Nephron (organoid): ENCODE results near the gene RACGAP1.

Source experiments
- H3K27ac Mint-ChIP-seq, 3 experiments: 2 replicates each; pipeline ENCODE4 v1.8.0; 2020; ENCODE audit warnings: mixed read lengths in 3 of 3, mild to moderate bottlenecking in 2 of 3, moderate library complexity in 1 of 3
- H3K27me3 Mint-ChIP-seq: 2 replicates; pipeline ENCODE4 v1.8.0; 2021; ENCODE audit warnings: low read depth, mild to moderate bottlenecking, moderate library complexity, mixed read lengths
- H3K36me3 Mint-ChIP-seq: 2 replicates; pipeline ENCODE4 v1.8.0; 2020; ENCODE audit warnings: low read depth, mixed read lengths
- H3K4me1 Mint-ChIP-seq: 2 replicates; pipeline ENCODE4 v1.8.0; 2020; ENCODE audit warnings: mixed read lengths
- H3K4me3 Mint-ChIP-seq, 3 experiments: 2 replicates each; pipeline ENCODE4 v1.8.0; 2020; ENCODE audit warnings: mild to moderate bottlenecking in 3 of 3, mixed read lengths in 3 of 3, moderate library complexity in 2 of 3
- H3K9me3 Mint-ChIP-seq: 2 replicates; pipeline ENCODE4 v1.8.0; 2020; ENCODE audit warnings: mixed read lengths
- TF ChIP-seq, protein P1 (sequence below), 3 experiments: fragments of 200-600 bp; sonication (generic); IDR thresholded peaks; one replicate each; pipeline ENCODE4 v1.5.0; 2021; ENCODE audit warnings: antibody characterized with exemption in 3 of 3; ENCODE audit not compliant: unreplicated experiment in 3 of 3

The RACGAP1 gene

DNA sequence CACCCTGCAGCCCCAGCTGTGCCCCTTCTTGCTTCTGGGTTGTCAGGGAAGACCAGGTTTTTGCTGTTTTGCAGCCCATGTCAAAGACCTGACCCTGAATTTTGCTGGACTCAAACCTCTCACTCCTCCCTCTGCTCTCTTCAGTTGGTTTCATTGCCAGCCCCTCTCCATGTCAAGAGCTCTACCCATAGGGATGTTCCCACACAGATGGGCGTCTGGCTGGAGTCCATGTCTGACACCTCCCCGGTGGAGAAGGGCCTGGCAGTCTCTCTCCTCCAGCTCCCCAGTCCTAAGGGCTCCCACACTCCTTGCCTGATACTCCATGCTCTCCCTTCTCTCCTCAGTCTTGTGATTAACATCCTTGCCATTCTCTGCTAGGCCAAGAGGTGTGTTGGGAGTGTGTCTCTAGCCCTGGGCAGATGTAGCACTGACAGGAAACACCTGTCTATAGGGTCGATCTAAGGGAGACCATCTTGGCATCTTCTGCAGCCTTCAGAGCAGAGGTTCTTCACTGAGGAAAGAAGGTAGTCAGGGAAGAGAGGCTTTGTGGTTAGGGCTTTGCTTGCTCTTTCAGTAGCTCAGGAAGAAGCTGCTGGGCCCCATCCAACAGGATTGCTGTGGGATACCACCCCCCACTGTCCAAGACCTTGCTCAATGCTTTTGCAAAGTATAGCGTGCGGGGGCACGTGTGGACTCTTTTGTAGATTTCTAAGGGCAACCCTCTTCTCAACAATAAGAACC, 36.8 kb upstream of the RACGAP1 start:
- TF ChIP-seq, protein P1, sequence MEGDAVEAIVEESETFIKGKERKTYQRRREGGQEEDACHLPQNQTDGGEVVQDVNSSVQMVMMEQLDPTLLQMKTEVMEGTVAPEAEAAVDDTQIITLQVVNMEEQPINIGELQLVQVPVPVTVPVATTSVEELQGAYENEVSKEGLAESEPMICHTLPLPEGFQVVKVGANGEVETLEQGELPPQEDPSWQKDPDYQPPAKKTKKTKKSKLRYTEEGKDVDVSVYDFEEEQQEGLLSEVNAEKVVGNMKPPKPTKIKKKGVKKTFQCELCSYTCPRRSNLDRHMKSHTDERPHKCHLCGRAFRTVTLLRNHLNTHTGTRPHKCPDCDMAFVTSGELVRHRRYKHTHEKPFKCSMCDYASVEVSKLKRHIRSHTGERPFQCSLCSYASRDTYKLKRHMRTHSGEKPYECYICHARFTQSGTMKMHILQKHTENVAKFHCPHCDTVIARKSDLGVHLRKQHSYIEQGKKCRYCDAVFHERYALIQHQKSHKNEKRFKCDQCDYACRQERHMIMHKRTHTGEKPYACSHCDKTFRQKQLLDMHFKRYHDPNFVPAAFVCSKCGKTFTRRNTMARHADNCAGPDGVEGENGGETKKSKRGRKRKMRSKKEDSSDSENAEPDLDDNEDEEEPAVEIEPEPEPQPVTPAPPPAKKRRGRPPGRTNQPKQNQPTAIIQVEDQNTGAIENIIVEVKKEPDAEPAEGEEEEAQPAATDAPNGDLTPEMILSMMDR (IDR thresholded peaks at IDR 0.05; ENCODE audit: unreplicated experiment in 3 of 3): no peak
- Mint-ChIP-seq H3K9me3 (no peaks in the 10 kb centered on the region), H3K36me3 (no peaks in the 10 kb centered on the region), H3K4me3 (no peak overlapping the region), H3K27me3 (peaks cover 36% of the 10 kb centered on the region), H3K4me1 (peaks cover 18% of the 10 kb centered on the region), H3K27ac (no peak overlapping the region)

DNA sequence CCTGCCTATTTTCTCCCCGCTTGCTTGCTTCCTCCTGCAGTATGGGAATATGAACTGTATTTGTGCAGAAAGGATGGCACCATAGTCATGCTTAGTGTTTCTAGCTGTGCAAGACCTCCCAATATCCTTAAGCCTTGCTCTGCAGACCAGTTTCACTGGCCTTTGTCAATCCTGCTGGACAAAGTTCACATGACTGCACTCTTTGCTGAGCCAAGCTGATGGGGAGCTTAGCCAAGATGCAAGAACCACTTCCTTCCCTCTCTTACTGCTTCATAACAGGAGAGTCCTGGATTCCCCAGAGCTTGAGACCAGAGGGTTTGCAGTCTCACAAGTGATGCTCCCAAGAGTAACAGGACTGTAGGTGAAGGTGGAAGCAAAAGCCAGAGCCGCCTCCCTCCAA, 35.9 kb upstream of the RACGAP1 start:
- Mint-ChIP-seq H3K36me3 (no peaks in the 10 kb centered on the region), H3K27me3 (peaks cover 45% of the 10 kb centered on the region)

DNA sequence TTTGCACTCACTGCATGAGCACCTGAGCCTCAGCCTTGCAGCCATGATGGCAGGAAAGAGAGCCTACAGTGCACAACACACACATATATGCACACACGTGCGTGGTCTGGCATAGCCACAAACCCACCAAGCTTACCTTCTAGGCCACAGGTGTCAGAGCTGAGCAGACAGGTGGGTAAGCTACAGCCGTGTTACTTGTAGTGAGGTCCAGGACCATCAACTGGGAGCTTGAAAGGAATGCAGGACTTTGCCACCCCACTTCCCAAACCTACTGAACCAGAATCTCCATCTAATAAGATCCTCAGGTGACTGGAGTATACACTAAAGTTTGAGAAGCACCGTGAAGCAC, 34.8 kb upstream of the RACGAP1 start:
- H3K4me3 Mint-ChIP-seq: peak overlapping the region; percentile 20 to 84 (median 62)
- TF ChIP-seq, protein P1 (IDR thresholded peaks at IDR 0.05; ENCODE audit: unreplicated experiment in 3 of 3): no peak
- no peak overlapping the region for H3K27ac Mint-ChIP-seq

More for the DNA sequence above, 35.9 kb upstream of the RACGAP1 start:
- Mint-ChIP-seq H3K27ac (no peak overlapping the region), H3K4me3 (peak overlapping the region in 2 of 3 experiments; percentile 19 to 53), H3K9me3 (no peaks in the 10 kb centered on the region), H3K4me1 (peaks cover 25% of the 10 kb centered on the region)
- TF ChIP-seq, protein P1 (IDR thresholded peaks at IDR 0.05; ENCODE audit: unreplicated experiment in 3 of 3): no peak

DNA sequence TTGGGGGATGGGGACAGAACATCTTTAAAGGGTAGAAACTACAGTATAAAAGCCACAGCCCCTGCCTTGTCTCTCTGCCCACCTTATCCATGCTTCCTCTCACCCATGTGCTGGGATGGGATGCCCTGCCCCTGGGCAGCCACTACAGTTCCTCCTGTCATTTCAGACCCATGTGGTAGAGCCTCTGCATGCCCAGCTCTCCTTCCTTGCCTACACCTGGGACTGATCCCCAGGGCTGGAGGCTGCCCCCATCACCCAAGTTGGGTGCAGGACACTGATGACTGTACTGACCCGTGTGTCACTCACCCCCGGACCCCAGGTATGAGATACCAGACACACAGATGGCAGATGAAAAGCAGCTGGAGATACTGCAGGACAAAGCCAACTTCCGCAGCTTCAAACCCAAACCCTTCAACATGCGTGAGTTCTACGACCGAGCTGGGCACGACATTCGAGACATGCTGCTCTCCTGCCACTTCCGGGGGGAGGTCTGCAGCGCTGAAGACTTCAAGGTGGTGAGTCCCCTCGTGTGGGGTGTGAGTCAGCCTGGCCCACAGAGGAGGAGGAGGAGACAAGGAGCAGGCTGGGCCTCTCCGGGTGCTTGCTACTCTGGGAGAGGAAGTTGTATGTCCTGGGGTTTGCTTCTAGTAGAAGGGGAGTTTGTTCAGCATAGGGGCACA, 34.3 kb upstream of the RACGAP1 start:
- H3K27ac Mint-ChIP-seq: no peak overlapping the region
- TF ChIP-seq, protein P1 (IDR thresholded peaks at IDR 0.05; ENCODE audit: unreplicated experiment in 3 of 3): no peak
- no peaks in the 10 kb centered on the region for H3K36me3 Mint-ChIP-seq
- no peaks in the 10 kb centered on the region for H3K9me3 Mint-ChIP-seq
- peaks cover 30% of the 10 kb centered on the region for H3K4me1 Mint-ChIP-seq
- peak overlapping the region; percentile 74 to 84 (median 77) for H3K4me3 Mint-ChIP-seq
- peaks cover 52% of the 10 kb centered on the region for H3K27me3 Mint-ChIP-seq

More for the DNA sequence above, 34.8 kb upstream of the RACGAP1 start:
- H3K4me1 Mint-ChIP-seq: peaks cover 31% of the 10 kb centered on the region
- no peaks in the 10 kb centered on the region for H3K36me3 Mint-ChIP-seq
- peaks cover 52% of the 10 kb centered on the region for H3K27me3 Mint-ChIP-seq
- H3K9me3 Mint-ChIP-seq: no peaks in the 10 kb centered on the region

DNA sequence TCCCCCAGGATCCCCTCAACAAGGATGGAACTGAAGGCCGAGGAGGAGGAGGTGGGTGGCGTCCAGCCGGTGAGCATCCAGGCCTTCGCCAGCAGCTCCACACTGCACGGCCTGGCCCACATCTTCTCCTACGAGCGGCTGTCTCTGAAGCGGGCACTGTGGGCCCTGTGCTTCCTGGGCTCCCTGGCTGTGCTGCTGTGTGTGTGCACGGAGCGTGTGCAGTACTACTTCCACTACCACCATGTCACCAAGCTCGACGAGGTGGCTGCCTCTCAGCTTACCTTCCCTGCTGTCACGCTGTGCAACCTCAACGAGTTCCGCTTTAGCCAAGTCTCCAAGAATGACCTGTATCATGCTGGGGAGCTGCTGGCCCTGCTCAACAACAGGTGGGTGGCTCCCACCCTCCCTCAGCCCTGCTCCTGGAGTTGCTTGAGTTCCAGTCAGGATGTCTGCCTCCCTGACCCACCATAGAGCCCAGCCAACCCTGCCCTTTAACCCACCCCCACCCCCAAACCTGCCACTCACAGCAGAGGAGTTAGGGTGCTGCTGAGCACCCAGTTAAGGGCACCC, 33.5 kb upstream of the RACGAP1 start:
- peak overlapping the region; percentile 74 to 84 (median 77) for H3K4me3 Mint-ChIP-seq
- TF ChIP-seq, protein P1 (IDR thresholded peaks at IDR 0.05; ENCODE audit: unreplicated experiment in 3 of 3): no peak
- no peaks in the 10 kb centered on the region for H3K36me3 Mint-ChIP-seq
- peaks cover 55% of the 10 kb centered on the region for H3K27me3 Mint-ChIP-seq
- H3K4me1 Mint-ChIP-seq: peaks cover 27% of the 10 kb centered on the region
- no peaks in the 10 kb centered on the region for H3K9me3 Mint-ChIP-seq
- H3K27ac Mint-ChIP-seq: no peak overlapping the region
